Thyroid gland (tissue), 4 donors: ENCODE measurements around the gene SLC24A4.

ENCODE experiments used
- POLR2A ChIP-seq, 2 donors: fragments of 450-650 bp; IDR thresholded peaks; one replicate each; pipeline ENCODE4 v1.6.1; 2017; ENCODE audit warnings: antibody characterized with exemption in 2 of 2, mild to moderate bottlenecking in 2 of 2, moderate library complexity in 1 of 2
- TF ChIP-seq, protein P1 (sequence below), 6 experiments: fragments of 200-600 bp in 3 of 6; fragments of 450-650 bp in 3 of 6; sonication (generic) in 3 of 6; IDR thresholded peaks; one replicate each; pipeline ENCODE4 v1.5.1; 2016 to 2019; ENCODE audit warnings: antibody characterized with exemption in 6 of 6, mild to moderate bottlenecking in 2 of 6, inconsistent platforms in 1 of 6, moderate library complexity in 1 of 6

DNA sequence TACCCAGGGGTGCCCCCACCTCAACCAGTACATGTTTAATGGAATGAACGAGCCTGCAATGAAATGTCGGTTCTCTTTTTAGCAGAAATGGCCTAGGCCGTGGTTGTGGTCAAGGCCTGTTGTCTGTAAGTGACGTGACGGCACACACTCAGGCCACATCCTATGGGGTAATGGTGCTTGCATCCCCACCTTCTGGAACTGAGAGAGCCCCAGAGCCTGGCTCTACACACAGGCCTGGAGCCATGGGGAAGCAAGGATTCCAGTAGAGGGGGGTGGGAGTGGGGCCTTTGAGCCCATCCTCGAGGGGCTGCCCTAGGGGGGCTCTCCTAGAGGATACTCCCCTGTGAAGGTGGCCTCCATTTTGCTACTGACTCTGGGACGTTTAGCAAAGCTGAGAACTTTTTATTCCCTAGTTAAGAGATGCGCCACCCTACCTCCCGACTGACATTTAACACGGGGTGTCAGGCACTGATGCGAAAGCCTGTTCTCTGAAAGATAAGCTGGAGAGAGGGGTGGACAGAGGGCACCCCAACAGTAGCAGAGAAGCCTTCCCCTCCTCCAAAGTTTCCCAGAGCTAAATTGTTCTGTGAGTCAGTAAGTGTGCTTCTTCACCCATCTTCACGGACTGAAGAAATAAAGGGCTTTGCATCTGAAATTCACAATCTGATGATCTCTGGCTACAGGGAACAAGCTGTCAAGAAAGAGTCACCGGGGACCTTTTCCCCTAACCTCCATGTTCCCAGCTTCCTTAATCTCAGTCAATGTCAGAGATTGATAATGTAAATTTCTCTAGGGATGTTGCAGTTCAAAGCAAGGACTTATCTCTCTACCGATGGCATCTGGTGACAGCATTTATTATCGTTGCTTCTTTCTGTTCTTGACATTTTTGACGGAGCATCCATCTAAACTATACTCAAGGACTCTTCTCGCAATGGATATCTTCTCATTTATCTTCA is 197.4 kb downstream of the SLC24A4 start:
- TF ChIP-seq, protein P1, sequence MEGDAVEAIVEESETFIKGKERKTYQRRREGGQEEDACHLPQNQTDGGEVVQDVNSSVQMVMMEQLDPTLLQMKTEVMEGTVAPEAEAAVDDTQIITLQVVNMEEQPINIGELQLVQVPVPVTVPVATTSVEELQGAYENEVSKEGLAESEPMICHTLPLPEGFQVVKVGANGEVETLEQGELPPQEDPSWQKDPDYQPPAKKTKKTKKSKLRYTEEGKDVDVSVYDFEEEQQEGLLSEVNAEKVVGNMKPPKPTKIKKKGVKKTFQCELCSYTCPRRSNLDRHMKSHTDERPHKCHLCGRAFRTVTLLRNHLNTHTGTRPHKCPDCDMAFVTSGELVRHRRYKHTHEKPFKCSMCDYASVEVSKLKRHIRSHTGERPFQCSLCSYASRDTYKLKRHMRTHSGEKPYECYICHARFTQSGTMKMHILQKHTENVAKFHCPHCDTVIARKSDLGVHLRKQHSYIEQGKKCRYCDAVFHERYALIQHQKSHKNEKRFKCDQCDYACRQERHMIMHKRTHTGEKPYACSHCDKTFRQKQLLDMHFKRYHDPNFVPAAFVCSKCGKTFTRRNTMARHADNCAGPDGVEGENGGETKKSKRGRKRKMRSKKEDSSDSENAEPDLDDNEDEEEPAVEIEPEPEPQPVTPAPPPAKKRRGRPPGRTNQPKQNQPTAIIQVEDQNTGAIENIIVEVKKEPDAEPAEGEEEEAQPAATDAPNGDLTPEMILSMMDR (IDR thresholded peaks at IDR 0.05): no peak
- TF ChIP-seq POLR2A (IDR thresholded peaks at IDR 0.05): no peak
